Tibial nerve (tissue), 4 donors: ENCODE measurements around the gene HES5. TPM values are rescaled to one million over a fixed set of nuclear protein-coding genes. Genes with fewer than 3 reads are reported as not detected.

Experiments used
- DNase-seq, 2 donors: peaks; one replicate each; pipeline ENCODE4 v3.0.0-alpha.2; 2019; ENCODE audit warnings: low spot score in 2 of 2
- H3K27ac ChIP-seq, 4 donors: fragments of 200-600 bp; sonication (generic) in 3 of 4; one replicate each; pipeline ENCODE4 v1.5.1; 2017 to 2019; ENCODE audit warnings: mild to moderate bottlenecking in 1 of 4
- H3K27me3 ChIP-seq, 2 donors: fragments of 200-600 bp; sonication (generic) in 1 of 2; one replicate each; pipeline versions ENCODE4 v1.5.1 to v1.6.0; 2017 to 2019
- H3K36me3 ChIP-seq, 3 donors: fragments of 200-600 bp; sonication (generic); one replicate each; pipeline ENCODE4 v1.5.1; 2018 to 2019
- H3K4me1 ChIP-seq, 4 donors: fragments of 200-600 bp; sonication (generic) in 3 of 4; one replicate each; pipeline ENCODE4 v1.5.1; 2017 to 2019
- H3K4me3 ChIP-seq, 4 donors: fragments of 200-600 bp; sonication (generic) in 3 of 4; one replicate each; pipeline ENCODE4 v1.5.1; 2017 to 2019; ENCODE audit warnings: mild to moderate bottlenecking in 1 of 4, moderate library complexity in 1 of 4
- H3K9me3 ChIP-seq, 4 donors: fragments of 200-600 bp; sonication (generic) in 3 of 4; one replicate each; pipeline ENCODE4 v1.5.1; 2017 to 2019
- EP300 ChIP-seq, 2 donors: sonication (generic); formaldehyde crosslinking; IDR thresholded peaks; one replicate each; pipeline ENCODE4 v1.6.1; 2017; ENCODE audit warnings: antibody characterized with exemption in 2 of 2, mild to moderate bottlenecking in 1 of 2
- POLR2A ChIP-seq, 2 donors: fragments of 450-650 bp; IDR thresholded peaks; one replicate each; pipeline ENCODE4 v1.6.1; 2017; ENCODE audit warnings: antibody characterized with exemption in 2 of 2, mild to moderate bottlenecking in 2 of 2, moderate library complexity in 2 of 2
- WGBS, 2 donors: methylation state at CpG; one replicate each; pipeline ENCODE4 v1.1.5; 2018; 5-methylcytosine and 5-hydroxymethylcytosine counted together
- total RNA-seq, 4 donors: library from RNA; depleted of rRNA; stranded (reverse); fragments of >200 nt; gene quantifications; one replicate each; pipeline ENCODE4 v1.1.0, GENCODE V29; 2016
- TF ChIP-seq, protein P1 (sequence below), 5 experiments: fragments of 200-600 bp in 3 of 5; fragments of 450-650 bp in 2 of 5; sonication (generic) in 3 of 5; IDR thresholded peaks; one replicate each; pipeline ENCODE4 v1.5.1; 2016 to 2019; ENCODE audit warnings: antibody characterized with exemption in 5 of 5, mild to moderate bottlenecking in 3 of 5, moderate library complexity in 2 of 5

The HES5 gene
- total RNA-seq, 4 donors from 2014 or later = 0.87 TPM; not detected in 3

DNA sequence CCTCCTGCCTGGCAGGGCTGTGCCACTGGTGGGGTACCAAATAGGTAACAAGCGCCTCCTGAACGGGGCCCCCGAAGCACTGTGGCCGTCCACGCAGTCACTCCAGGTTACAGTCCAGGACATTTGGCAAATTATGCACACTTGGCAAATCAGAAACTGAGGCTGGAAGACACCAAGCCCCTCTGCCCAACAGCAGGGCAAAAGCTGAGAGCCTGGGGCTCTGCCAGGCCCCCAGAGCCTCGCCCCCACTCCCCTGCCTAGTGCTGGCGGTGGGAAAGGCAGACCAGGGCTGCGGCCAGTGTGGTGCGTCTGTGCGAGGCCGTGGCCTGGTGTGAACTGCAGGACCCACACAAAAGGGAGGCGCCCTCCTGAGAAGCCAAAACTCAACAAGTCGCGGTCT, 13.1 kb downstream of the HES5 start:
- no peak overlapping the region for H3K4me3 ChIP-seq
- no peak overlapping the region for H3K27ac ChIP-seq
- DNase-seq = no peak
- WGBS, 2 donors = 92 to 94% methylated on average over 9 to 14 of the region's 14 CpGs
- no peaks in the 10 kb centered on the region for H3K9me3 ChIP-seq
- TF ChIP-seq EP300 (IDR thresholded peaks at IDR 0.05) (no peak), POLR2A (IDR thresholded peaks at IDR 0.05) (no peak)
- TF ChIP-seq, protein P1, sequence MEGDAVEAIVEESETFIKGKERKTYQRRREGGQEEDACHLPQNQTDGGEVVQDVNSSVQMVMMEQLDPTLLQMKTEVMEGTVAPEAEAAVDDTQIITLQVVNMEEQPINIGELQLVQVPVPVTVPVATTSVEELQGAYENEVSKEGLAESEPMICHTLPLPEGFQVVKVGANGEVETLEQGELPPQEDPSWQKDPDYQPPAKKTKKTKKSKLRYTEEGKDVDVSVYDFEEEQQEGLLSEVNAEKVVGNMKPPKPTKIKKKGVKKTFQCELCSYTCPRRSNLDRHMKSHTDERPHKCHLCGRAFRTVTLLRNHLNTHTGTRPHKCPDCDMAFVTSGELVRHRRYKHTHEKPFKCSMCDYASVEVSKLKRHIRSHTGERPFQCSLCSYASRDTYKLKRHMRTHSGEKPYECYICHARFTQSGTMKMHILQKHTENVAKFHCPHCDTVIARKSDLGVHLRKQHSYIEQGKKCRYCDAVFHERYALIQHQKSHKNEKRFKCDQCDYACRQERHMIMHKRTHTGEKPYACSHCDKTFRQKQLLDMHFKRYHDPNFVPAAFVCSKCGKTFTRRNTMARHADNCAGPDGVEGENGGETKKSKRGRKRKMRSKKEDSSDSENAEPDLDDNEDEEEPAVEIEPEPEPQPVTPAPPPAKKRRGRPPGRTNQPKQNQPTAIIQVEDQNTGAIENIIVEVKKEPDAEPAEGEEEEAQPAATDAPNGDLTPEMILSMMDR (IDR thresholded peaks at IDR 0.05) = no peak
- H3K27me3 ChIP-seq = no peaks in the 10 kb centered on the region
- H3K4me1 ChIP-seq = no peaks in the 10 kb centered on the region
- peaks cover 10 to 100% (median 64%) of the 10 kb centered on the region in 3 donors for H3K36me3 ChIP-seq

DNA sequence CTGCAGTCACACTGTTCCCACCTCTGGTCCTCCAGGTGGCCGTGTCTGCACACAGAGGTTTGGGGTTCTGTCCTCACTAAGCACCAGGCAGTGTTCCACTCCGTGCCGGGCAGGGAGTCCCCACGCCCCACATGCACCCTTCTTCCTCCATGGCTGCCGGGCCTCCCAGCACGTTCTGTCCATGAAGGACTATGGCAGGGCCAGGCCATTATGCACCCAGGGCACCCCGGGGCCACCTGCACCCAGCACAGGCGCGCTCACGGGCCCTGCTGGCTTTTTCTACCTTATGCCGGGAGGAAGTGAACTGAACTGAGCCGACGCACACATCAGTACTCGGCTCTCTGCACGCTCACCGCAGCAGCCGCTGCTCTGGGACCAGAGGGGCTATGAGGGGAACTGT, 13.9 kb downstream of the HES5 start:
- H3K36me3 ChIP-seq = peaks cover 10 to 100% (median 66%) of the 10 kb centered on the region in 3 donors
- no peaks in the 10 kb centered on the region for H3K27me3 ChIP-seq
- no peaks in the 10 kb centered on the region for H3K4me1 ChIP-seq
- H3K9me3 ChIP-seq = no peaks in the 10 kb centered on the region
- no peak overlapping the region for H3K27ac ChIP-seq
- TF ChIP-seq, protein P1 (IDR thresholded peaks at IDR 0.05) = no peak
- TF ChIP-seq EP300 (IDR thresholded peaks at IDR 0.05) = no peak
- no peak for TF ChIP-seq POLR2A (IDR thresholded peaks at IDR 0.05)
- 93 to 94% methylated on average over 17 of the region's 17 CpGs for WGBS, 2 donors
- no peak for DNase-seq
- H3K4me3 ChIP-seq = no peak overlapping the region

DNA sequence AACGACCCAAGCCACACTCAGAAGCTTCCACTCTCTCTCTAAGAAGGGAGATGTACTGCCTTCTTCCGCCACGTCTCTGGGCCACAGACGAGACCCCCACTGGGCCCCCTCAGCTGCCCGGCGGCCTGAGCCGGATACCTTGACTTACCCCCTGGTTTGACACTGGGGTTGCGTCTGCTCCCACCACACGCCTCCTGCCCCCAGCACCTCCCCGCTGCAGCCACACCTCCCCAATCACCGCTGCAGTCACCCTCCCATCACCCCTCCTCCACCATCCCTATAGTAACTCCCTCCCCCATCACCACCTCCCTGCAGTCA, 14.3 kb downstream of the HES5 start:
- Histone ChIP-seq H3K9me3 (no peaks in the 10 kb centered on the region), H3K36me3 (peaks cover 10 to 100% (median 66%) of the 10 kb centered on the region in 3 donors), H3K4me1 (no peaks in the 10 kb centered on the region), H3K4me3 (no peak overlapping the region), H3K27me3 (no peaks in the 10 kb centered on the region), H3K27ac (no peak overlapping the region)
- TF ChIP-seq, protein P1 (IDR thresholded peaks at IDR 0.05) = no peak
- no peak for TF ChIP-seq POLR2A (IDR thresholded peaks at IDR 0.05)
- no peak for DNase-seq
- 91% methylated on average over 11 of the region's 11 CpGs for WGBS, 2 donors

DNA sequence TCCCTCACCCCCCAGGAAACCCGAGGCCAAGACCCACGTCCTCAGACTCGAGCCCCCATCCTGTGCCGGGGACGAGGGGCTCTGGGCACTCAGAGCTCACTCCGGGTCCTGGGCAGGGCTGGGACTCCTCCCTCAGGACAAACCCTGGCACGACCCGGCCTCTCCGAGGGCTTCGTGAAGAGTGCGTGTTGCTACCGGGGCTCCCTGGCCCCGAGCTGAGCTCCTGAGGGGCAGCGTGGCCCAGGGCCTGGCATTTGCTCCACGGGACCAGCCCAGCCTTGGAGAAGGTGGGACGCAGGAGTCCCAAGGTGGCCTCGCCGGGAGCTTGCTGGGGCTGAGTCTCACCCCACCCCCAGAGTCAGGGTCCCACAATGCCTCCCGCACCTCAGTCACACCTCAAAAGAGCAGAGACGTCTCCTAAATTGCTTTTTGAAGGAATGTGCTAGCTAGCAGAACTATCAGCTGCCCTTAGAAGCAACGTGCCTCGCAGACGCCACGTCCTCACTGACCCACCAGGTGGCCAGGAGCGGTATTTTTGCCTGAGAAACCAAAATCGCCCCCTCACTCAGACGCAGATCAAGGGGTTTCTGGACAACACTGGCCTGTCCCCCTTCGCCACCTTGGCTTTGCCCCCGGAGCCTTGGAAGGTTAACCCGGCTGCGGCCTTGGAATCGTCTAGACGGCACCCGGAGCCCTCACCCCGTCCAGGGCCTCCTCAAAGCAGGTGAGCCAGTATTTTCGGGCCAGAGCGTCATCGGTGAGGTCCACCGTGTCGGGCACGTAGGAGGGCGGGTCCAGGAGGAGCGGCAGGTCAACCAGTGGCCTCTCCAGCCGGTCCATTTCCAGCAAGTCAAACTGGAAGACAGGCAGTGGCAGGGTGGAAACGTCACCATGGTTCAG, 14.9 kb downstream of the HES5 start:
- peaks cover 10 to 100% (median 66%) of the 10 kb centered on the region in 3 donors for H3K36me3 ChIP-seq
- H3K4me3 ChIP-seq = no peak overlapping the region
- TF ChIP-seq, protein P1 (IDR thresholded peaks at IDR 0.05) = no peak
- TF ChIP-seq POLR2A (IDR thresholded peaks at IDR 0.05) (no peak), EP300 (IDR thresholded peaks at IDR 0.05) (no peak)
- WGBS, 2 donors = 88 to 90% methylated on average over 27 to 42 of the region's 45 CpGs
- H3K4me1 ChIP-seq = no peaks in the 10 kb centered on the region
- H3K27me3 ChIP-seq = no peaks in the 10 kb centered on the region
- no peak overlapping the region for H3K27ac ChIP-seq
- no peaks in the 10 kb centered on the region for H3K9me3 ChIP-seq
- no peak for DNase-seq

DNA sequence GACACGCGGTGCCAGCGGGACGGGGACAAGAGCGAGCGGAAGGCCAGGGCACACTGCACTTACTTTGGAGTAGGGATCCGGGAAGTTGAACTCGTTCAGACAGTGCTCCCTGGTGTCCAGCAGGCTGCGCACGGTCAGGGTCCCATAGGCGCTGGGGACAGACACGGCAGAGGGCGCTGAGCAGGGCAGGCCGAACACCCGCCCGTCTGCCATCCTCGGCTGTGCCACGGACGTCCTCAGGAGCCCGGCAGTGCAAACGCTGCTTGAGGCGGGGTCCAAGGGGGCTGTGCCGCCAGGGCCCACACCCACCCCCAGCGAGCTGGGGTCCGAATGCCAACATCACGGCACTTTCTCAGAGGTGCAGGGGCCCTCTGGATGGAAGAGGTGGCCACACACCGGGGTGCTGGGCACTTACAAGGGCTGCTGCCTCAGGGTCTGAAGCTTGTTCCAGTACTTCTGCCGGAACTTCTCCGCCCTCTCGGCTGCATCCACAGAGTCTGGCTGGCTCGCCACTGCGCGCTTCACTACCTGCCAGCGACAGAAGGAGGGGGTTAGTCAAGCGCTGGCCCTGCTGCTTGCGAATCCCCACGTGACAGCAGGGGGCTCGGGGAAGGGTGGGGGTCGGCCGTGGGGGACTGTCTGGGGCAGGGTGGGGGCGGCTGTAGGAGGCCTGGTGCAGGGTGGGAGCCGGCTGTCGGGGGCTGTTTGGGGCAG, 16.0 kb downstream of the HES5 start:
- Histone ChIP-seq H3K27me3 (no peaks in the 10 kb centered on the region), H3K4me3 (no peak overlapping the region), H3K36me3 (peaks cover 10 to 100% (median 66%) of the 10 kb centered on the region in 3 donors), H3K4me1 (no peaks in the 10 kb centered on the region), H3K9me3 (no peaks in the 10 kb centered on the region), H3K27ac (no peak overlapping the region)
- no peak for DNase-seq
- no peak for TF ChIP-seq POLR2A (IDR thresholded peaks at IDR 0.05)
- TF ChIP-seq, protein P1 (IDR thresholded peaks at IDR 0.05) = no peak
- no peak for TF ChIP-seq EP300 (IDR thresholded peaks at IDR 0.05)
- 91 to 93% methylated on average over 25 to 37 of the region's 43 CpGs for WGBS, 2 donors
